Measurements from ENCODE around the gene KCTD3.

The KCTD3 gene

DNA sequence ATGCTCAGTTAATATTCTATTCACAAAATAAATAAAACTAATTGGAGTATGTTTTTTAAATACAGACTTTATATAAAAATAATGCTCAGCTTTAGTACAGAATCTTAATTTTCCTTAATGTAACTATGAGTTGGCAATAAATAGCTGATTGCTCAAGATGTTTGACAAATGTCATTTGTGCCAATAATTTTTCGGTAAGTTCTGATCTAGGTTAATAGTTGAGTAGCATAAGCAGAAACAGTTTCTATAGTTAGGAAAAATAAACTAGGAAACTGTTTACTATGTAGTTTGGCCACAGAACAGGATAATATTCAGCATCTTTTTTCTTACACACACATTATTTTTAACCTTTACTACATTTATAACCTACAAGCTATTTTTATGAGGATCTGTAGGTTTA, 40.3 kb downstream of the KCTD3 start:
- no peak for DNase-seq

DNA sequence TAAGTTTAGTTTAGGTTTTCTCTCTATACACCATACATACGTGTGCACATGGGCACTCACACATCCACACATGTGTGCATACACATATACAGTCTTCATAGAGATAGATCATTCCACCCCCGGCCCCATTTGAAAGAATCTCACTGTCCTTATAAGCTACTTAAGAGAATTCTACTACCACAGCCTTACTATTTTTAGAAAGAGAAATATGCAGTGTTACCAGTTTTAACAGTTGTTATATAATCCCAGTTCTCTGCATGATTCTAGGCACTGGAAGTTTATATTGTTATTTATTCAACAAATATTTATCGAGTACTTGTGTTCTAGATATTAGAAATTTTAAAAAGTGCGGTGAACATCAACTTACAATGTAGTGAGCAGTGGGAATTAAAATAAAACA, 41.5 kb downstream of the KCTD3 start:
- DNase-seq = no peak

DNA sequence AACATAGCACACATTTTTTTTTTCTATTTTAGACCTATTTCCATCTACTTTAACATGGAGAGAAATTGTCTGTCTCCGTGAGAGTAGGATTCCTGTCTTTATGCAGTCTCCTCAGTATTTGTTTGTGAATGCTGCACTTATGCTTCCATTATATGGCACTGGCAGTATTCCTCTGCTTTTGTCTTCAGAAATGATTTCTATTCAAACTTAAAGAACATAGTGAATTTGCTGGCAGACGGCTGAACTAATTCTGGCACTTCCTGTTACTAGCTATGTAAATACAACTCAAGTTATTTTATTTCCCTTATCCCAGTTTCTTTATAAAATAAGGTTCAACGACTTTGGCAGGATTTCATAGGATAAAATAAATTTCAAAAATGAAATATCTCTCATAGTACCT, 45.3 kb downstream of the KCTD3 start:
- DNase-seq = no peak

DNA sequence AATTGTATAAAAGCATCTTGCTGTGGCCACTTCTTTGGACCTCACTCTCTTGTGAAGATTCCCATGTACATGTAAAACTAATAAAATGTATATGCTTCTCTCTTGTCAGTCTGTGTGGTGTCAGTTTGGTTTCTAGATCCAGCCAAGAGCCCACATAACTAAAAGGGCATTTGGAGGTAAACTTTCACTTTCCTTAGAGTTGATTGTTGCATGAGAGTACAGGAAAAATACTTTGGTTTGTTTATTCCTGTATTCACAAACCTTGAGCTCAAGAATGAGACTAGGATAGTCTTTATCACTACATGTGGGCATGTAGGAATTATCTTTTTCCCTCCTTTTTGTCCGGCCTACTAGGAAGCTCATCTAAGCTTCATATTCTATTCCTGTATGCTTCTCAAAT, 50.9 kb downstream of the KCTD3 start:
- DNase-seq = no peak

DNA sequence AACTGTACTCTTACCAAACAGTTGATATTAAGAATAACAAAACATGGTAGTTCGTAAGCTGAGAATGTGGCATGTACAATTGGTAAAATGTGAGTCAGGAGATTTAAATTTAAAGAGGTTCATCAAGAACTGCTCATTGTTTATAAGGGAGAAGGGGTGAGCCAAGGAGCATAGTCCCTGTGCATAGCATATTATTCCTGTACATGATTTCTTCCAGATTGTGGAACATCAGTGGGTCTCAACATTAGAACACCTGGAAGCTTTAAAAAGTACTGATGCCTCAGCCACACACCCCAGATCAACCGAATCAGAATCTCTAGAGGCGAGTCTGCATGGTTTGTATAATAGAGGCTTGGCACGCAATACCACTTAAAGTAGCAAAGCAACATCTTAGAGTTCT, 56.1 kb downstream of the KCTD3 start:
- no peak for DNase-seq

DNA sequence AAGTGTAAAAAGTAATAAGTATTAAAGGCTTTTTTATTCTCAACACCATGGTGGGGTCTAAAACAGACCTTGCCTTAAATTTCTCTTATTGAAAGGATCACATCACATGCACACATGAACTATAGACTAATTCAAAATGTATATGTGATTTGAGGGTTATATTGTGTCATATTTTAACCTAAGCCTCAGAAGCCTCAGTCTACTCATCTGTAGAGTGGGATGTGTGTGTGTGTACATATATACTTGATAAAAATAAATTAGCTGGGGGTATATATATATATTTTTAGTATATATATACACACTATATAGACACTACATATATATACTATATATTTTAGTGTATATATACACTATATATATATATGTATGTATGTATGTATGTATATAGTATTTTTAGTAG, 58.8 kb downstream of the KCTD3 start:
- DNase-seq = no peak

DNA sequence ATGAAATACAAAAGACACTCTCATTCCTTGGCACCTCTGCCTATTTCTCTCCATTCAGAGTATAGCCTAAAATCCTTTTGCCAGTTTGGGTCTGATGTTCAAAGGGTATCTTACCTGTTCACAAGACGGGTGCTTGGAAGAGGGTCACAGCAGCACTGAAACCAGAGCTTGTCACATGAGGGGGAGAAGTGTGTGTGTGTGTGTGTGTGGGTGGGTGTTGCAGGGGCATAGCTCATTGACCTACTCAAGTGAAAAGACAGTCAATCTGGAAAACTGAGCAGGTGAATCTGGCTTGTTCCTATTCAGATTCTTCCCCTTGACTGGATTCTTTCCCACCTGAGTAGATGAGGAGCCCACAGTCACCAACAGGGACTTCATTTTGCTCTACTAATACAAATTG, 63.9 kb downstream of the KCTD3 start:
- no peak for DNase-seq

DNA sequence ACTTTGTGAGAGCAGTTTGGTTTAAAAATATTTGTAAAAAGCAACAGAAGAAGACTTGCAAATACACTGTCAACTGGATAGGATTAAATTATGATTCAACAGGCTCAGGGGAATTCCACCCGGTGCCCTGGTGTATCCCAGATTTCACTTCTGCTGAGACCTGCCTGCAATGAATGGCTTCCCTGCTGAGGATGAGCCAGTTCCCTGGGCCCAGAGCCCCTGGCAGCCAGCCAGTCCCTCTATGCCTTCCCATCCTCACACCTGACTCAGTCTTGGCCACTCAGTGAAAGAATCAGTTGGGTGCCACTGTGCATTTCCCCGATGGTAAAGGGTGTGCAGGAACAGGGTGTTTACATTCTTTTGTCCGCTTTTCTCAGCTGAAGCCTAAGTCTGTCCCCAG, 64.4 kb downstream of the KCTD3 start:
- DNase-seq = no peak

DNA sequence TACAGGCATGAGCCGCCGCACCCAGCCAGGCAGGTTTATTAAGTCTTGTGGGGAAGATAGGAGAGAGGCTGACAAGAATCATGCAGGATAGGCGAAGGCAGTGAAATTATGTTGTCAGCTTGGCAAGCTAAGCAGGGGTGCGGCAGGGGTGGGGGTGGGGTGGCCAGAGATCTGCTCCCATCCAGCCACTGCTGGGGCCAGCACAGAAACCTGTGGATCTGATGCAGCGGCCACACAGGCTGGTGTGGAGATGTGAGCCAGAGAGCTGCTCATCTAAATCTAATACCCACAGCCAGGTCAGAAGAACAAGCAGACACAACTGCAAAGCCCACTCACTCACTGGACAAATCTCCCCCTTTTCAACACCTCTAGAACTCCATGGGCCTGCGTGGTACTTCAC, 68.7 kb downstream of the KCTD3 start:
- DNase-seq = no peak

DNA sequence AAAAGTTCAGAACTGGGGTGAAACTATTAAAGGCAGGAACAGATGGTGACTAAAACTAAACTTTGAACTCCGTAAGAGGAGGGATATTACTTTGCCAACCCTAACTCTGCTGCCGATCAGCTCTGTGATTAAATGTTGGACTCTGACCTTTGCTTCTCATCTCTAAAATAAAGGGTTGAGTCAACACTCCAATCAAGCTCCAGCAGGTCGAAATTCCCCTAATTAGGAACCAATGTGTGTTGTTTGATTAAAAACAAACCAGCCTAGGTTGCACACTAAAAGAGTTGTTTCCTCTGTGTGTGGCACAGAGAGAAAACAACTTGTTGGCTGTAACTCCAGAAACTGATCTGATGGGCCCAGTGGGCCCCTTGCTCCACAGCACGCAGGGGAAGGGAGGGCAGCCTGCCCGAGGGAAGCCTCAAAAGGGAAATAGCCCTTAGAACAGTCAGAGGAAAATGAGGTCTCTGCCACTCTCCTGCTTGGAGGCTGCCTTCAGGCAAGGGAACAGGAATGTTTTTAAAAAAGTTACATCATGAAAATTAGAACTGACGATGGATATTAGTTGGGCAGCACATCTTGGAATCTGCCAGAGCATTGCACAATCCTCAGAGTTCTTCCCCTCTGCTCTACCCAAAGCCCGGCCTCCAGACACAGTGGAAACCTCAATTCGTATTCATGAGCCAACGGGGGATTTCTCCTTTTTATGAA, 69.3 kb downstream of the KCTD3 start:
- no peak for DNase-seq

DNA sequence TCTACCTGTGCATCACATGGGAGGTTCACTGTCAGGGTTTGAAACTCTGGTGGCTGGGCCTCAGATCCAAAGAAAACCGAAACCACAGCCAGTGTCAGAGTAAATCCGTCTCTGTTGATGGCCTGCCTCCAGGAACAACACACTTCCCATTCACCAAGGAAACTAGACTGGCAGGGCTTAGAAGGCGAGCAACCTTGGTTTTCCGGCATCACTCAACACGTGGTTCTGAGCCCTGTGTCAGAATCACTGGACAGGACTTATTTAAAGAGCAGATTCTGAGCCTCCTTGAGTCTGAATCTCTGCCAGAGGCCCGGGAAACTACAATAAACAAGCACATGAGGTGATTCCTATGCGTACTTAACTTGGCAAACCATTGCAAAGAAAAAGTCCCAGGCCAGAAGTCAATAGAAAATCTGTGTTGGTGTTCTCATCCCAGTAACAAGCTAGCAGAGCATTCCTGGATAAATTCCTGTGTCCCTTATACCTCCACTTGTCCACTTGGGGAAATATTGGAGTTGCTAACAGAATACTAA, 70.0 kb downstream of the KCTD3 start:
- DNase-seq = no peak

DNA sequence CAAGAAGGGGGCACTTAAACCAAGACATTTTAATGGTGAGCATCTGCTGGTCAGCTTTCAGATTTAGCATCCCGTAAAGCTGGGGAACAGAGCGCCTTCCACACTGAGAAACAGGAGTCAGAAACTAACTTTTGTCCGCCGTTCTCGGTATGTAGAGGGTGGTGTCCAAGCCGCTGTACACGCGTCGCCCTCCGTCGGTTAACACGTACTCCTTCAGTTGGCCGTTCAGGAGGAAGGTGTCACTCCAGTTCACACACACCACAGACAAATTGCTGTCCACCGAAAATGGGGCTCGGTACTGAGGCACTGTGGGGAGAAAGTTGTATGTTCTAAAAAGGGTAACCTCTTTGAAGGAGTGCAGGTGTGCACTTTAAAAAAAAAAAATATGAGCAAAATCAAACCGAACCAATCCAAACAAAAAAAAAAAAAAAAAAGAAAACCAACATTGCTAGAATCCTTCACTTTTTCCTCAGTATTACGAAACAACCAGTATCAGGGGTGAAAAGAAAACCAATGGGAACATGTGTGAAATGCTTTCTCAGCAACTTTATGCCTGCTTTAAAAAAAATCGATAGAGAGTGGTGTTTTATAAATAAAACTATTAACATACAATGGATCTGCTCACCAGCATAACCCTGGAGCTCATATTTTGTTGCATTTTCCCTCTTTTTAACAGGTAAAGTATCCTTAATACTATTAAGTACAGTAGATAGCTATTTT, 73.5 kb downstream of the KCTD3 start:
- DNase-seq = no peak

DNA sequence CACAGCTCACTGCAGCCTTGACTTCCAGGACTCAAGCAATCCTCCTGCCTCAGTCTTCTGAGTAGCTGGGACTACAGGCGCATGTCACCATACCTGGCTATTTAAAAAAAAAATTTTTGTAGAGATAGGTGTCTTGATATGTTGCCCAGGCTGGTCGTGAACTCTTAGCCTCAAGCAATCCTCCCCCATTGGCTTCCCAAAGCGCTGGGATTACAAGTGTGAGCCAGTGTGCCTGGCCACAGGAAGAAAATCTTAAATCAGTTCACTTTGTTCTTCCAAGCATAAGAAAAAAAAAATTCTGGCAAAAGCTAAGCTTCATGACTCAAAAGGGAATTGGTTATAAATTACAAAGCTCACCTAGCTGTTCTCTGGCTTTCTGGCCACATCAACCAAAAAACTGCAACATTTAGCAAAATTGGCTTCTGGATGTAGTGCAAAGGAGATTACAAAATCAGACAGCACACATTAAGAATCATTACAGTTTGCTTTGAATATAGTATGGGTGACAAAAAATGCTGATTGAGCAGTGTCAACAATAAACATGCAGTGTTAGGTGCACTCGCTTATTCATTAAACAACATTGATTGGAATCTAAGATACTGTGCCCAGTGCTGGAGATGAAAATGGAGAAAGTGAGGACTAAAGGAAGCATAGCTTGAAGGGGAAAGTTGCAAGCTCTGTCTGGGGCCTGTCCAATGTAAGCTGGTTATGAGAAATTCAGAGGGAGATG, 76.7 kb downstream of the KCTD3 start:
- no peak for DNase-seq

DNA sequence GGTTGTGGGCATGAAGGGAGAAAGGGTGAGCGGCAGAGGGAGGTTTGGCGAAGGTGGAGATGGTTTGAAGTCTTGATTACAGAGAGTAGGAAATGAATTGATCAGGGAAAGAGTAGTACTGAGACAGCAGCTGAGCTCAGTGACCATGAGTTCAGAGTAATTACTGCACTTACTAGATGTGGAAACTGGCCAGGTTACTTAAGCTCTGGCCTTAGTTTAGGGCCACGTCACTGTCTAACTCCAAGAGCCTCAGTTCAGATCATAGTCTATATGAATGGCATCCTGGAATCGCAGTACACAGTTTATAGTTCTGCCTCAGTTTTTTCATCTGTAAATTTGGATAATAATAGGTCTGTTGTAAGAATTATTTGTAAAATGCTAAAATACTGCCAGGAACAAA, 78.1 kb downstream of the KCTD3 start:
- no peak for DNase-seq

DNA sequence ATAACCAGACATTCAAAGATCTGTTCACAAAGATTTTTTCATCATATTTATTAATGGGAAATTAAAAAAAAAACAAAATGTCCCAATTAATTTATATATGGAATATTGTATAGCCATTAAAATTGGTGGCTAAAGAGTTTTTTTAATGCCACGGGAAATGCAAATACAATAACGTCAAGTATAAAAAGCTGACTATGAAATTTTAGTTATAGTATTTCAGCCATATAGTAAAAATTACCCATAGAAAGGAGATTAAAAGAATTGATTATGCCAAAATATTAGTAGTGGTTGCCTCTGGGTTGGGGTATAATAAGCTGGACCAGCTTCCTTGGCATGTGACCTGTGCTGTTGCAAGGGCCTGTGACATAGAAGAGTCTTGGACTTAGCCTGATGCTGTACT, 78.8 kb downstream of the KCTD3 start:
- DNase-seq = no peak

DNA sequence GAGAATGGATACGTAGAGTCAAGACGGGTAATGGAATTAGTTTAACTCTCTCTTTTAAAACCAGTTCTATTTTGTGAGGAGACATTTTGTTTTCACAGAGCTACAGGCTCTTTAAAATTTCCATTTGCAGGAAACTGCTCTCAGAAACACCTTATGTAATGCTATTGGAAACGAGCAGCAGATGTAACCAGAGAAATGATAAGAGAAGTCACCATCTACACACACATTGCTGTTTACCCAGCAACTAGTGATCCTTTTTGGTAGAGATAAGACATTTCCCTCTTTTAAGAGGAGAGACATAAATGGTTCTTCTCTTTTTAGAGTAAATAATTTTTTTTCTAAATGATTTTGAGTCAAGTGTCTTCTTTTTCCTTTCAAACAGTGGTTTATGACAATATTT, 80.6 kb downstream of the KCTD3 start:
- DNase-seq = no peak

DNA sequence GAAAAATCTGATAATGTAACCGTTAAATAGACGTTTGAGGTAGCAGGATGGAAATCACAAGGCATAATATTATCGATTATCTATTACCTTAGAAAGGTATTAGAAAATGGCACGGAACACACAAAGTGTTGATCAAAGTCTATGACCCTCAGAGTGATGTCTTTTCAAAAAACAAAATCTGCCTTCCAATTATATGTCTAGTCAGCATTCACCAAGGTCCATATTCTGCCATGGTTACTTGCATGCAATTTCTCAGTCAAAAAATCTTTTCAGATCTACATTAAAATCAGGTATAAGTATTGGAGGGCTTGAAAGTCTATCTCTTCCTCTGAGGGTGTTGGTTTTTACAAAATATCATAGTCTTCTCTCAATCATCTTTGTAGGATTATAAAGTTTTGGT, 81.9 kb downstream of the KCTD3 start:
- no peak for DNase-seq

DNA sequence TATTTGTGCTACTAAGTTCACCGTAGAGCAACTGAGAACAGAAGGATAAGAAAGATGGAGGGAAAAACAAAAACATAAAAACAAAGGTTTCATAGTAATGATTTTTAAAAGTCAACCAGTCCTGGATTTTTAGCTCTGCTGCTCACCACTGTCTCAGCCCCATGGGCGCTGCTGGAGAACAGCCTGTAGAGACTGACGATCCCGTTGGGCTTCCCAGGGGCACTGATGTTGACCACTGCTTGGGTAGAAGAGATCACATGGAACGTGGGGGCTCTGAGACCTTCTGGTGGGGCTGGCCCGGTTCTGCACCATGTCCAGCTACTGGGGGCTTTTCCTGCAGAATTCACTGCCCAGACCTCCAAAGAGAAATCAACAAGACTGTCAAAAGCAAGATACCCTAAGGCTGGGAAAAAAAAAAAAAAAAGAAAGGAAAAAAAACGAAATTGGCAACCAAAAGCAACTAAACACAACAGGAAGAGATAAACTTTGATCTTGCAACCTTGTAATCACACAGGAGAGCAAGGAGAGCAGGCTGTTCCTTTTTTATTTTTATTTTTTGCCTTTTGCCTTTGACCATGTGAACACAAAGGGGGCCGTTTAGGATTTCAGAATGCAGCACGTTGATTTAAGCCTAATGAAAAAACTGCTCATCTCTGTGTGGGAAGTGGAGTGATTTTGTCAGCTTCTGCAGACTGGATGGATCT, 83.5 kb downstream of the KCTD3 start:
- DNase-seq = no peak

DNA sequence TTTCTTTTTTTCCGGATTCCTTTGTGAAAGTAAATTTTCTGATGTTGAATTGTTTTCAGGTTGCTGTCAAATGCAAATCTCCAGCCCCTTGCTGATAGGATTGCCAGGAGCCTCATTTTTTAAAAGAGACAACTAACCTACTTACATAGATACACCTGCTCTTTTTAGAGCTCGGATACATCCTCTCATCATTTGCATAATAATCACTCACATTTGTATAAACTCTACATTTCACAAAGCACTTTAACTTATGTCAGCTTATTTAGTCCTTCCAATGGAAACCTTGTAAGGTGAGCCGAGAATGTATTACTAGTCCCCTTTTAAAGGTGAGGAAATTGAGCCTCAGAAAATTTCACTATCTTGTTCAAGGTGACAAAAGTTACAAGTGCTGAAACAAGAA, 84.8 kb downstream of the KCTD3 start:
- DNase-seq = no peak

DNA sequence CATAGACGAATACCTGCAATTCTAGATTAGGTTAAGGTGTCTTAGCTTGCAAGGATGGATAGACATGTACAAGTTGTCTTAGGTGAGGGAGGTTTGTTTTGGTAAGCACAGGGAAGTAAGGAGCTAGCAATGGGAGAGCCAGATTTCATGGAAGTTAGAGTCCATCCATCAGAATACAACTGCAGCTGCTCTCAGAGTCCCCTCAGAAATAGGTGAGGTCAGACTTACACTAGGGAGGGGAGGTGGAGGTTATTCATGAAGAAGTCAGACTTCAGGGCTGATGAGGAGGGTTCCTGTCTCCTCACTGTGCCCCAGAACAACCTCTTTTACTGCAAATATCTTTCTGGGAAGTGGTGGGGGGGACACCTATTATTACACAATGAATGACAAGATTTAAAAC, 85.3 kb downstream of the KCTD3 start:
- no peak for DNase-seq

DNA sequence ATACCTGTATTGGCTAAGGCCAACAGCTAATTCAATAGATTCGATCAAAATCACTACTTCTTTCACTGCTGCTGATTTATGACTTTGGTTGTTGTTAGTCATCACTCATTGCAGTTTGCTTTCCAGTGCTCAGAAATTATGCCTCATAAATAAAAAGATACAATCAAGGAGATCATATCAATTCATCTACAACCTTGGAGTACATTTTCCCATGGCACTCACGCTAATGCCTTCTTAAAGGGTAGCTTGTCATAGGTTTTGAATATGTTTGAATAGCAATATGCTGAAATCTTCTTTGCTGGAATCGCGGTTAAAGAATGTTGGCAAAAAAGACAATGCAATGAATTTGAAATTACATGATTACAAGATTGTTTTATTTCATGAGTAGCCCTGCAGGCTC, 89.9 kb downstream of the KCTD3 start:
- DNase-seq = no peak

DNA sequence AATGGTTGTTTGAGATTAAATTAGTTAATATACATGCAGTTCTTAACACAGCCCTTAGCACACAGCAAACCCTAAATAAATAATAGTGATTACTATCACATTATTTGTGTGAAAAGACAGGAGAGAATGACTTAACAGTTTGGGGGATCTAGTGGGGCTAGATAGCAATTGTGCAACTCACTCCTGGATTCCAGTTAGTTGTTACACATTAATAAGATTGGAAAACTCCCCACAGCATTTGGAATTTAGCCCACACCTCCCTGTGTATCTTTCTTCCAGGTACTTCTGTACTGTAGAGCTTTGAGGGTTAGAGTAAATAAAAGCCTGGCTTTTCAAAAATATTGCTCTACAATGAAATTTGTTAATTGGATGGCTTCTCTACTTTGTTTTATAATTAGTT, 93.2 kb downstream of the KCTD3 start:
- DNase-seq = no peak

DNA sequence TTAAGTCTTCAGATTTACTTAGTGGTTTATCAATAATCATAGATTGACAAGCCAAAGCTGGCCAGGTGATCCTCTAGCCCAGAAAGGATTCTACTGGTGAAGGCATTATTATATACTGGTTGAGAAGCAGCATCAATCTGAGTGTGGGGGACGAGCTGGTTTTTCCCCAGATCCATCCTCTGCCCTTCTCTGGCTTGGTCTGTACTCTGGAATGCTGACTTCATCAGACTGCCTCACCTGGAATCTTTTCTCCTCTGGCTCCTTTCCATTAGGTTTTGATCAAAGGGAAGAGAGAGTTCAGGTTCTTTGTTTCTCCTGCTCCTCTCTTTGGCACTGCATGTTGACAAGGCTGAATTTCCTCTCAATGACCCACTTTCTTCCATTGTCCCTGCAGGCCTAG, 93.9 kb downstream of the KCTD3 start:
- no peak for DNase-seq
